Activated CD4-positive, alpha-beta T cell treated with anti-CD3 and anti-CD28 coated beads for 4 hours (primary cell): ENCODE measurements around the gene SQSTM1.
"Not testable (repeated sequence)": the region's sequence is repeated elsewhere in the genome, so short reads cannot be mapped to it uniquely, and the experiment has no call there.

Experiments
- DNase-seq, 2 donors: peaks; one replicate each; pipeline ENCODE4 v3.0.0-alpha.2; 2020

SQSTM1 gene

DNA sequence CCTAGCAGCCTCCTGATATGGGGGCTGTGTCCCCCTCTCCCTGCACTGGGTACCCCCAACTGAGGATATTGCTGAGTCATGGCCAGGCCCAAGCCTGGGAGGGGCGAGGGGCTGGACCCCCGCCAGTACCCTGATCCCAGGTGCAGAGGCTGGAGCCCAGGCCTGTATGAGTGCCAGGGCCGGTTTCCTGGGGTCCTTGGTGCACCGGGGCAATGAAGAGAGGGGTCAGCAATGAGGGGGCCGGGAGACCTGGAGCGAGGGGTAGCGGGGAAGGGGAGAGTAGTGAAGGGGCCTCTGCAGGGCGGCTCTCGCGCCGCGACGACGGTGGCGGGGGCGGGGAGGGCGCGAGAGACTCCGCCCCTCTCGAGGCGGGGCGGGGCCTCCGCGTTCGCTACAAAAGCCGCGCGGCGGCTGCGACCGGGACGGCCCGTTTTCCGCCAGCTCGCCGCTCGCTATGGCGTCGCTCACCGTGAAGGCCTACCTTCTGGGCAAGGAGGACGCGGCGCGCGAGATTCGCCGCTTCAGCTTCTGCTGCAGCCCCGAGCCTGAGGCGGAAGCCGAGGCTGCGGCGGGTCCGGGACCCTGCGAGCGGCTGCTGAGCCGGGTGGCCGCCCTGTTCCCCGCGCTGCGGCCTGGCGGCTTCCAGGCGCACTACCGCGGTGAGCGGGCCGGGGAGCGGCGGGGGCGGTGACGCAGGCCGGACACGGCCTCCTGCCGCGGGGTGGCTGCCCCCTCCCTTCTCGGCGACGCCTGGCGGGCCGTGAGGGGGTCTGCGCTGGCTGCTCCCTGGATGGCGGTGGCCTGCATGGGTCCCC is at the start of gene SQSTM1:
TSS of gene SQSTM1 (plus strand) at position 423 of the 815 bp plus-strand sequence. CDS start at position 455, 32 bp downstream.
- peak; percentile 78 for DNase-seq

DNA sequence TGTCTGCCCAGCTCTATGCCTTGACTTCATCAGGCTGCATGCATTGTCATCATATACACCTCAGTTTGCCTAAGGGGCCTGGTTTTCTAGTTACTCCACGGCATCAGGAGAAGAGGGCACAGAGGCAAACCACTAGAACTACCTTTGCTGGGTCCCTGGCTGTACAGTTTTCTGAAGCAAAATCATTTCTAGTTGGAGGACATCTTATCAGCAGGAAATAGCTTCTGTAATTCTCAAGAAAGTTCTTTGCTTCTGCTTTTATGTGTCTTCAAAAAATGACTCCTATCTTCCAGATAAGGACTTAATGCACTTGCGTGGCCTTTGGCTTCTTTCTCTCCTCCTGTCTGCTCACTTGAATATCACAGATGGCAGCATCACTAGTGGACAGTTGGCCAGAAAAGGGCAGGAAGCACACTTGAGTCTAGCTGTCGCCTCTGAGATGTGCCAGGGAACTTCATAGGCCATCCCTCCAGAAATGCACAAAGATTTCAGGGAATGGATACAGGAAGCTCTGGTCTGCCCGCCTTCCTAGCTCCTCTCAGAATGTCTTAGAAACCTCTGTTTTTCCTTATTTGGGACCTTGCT is 49.3 kb upstream of the SQSTM1 start:
- DNase-seq, result no peak

DNA sequence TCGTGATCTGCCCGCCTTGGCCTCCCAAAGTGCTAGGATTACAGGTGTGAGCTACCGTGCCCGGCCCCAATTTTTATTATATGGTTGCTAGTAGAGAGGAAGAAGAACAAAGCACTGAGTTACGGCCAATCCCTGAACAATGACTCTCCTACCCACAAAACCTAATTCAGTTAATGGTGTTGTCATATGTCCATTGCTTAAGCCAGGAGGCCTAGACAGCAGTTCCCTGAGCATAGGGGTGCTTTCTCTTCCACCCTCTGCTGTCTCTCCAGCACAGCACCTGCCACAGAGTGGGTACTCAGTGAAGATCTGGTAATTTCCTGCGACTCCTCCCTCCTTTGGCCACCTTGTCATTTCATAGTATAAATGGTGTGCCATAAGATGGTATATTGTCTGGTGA is 48.4 kb upstream of the SQSTM1 start:
- DNase-seq, result no peak

DNA sequence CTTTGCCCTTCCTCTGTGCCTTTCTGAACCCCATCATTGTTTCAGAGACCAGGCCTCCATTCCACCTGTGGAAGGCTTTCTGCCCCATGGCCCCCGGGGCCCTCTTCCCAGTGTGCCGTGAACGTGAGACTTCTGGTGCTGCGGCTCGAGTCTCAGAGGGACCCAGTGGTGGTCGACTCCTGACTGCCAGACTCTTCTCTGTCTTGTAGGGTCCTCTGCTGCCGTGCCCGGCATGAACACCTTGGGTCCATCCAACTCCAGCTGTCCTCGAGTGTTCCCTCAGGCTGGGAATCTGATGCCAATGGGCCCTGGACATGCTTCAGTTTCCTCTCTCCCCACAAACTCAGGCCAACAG is 47.0 kb upstream of the SQSTM1 start:
- DNase-seq, result no peak

- DNase-seq, result no peak
These were observed 46.3 kb upstream of the SQSTM1 start for GRCh38 chr5:179774442-179774841.

DNA sequence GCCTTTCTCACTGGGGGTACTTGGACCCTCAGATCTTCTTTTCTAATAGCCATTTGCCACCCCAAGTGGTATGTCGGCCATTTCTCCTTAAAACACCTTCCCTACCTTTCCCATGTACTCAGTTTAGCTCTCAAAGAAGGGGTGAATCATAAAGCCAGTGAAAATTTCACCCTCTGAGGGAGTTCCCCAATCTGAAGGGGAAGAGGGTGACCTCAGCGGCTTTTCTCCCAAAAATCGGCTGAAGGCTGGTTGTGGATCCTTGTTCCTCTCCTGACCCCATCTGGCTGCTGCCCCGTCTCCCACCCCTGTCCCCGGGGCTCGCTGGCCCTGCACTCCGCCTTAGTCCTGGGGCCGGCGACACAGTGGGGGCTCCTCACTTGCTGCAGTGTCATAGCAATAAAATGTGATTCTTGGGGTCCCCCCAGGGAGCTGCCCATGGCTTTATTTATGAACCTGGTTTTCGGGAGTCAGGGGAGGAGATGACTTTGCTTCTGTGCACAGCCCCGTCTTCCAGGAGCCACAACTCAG is 44.2 kb upstream of the SQSTM1 start:
- DNase-seq, result no peak

GRCh38 chr5:179777456-179777855 is 43.2 kb upstream of the SQSTM1 start:
- DNase-seq, result no peak

GRCh38 chr5:179777909-179778308 is 42.8 kb upstream of the SQSTM1 start:
- no peak for DNase-seq

DNA sequence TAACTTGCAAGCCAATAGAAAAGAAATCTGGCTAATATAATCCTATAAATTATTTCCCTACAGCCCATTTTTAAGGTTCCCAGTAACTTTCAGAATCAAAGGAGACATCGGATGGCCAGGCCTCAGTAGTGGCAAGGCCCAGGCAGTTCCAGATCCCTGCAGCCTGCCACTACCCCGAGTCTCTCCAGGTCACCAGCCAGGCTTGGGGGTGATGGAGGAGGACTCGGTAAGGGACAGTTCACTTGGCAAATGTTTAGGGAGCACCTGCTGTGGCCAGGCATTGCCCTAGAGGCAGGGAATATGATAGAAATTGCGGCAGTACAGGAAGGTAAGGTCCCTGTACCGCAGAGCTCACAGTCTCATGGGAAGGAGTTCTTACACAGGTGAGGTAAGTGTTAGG is 42.1 kb upstream of the SQSTM1 start:
- no peak for DNase-seq

DNA sequence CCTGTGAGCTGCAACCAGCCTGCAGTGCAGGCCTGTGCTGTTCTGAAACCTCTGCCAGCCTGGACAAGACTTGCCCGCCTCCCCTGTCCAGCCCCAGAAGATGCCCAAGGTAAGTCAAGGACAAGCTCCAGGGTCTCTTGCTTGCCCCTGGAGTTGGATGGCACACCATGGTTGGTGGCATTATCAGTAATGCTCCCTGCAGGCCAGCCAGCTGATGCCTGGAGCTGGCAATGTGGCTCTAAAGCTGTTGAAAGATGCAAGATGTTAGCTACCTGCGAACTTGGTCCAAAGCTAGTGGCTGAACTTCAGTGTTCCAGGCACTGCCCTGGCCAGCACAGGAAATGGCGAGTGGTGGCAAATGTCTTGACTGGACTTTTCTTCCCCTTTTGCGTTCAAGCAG is 40.9 kb upstream of the SQSTM1 start:
- DNase-seq, result no peak

GRCh38 chr5:179780362-179780761 is 40.3 kb upstream of the SQSTM1 start:
- no peak for DNase-seq

- no peak for DNase-seq
These were observed 38.9 kb upstream of the SQSTM1 start for GRCh38 chr5:179781846-179782245.

DNA sequence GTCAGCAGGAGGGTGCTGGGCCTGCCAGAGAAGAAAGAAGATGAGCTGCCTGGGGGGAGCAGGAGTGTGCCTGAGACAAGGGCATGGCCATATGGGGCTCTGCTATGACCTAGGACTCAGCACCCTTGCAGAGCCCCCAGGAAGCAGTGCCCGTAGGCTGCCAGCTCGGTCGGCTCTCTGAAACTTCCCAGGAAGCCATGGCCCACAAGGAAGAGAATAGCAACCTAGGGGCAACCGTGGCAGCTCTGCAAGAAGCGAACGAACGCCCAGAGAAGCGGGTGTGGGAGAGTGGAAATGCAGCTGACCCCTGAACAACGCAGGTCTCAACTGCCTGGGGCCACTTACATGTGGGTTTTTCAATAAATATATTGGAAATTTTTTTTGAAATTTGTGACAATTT is 37.6 kb upstream of the SQSTM1 start:
- no peak for DNase-seq

- no peak for DNase-seq
These were observed 33.8 kb upstream of the SQSTM1 start for GRCh38 chr5:179786861-179787260.

- DNase-seq, result no peak
These were observed 32.4 kb upstream of the SQSTM1 start for GRCh38 chr5:179788193-179788854.

GRCh38 chr5:179789278-179789677 is 31.4 kb upstream of the SQSTM1 start:
- not testable (repeated sequence) for DNase-seq

DNA sequence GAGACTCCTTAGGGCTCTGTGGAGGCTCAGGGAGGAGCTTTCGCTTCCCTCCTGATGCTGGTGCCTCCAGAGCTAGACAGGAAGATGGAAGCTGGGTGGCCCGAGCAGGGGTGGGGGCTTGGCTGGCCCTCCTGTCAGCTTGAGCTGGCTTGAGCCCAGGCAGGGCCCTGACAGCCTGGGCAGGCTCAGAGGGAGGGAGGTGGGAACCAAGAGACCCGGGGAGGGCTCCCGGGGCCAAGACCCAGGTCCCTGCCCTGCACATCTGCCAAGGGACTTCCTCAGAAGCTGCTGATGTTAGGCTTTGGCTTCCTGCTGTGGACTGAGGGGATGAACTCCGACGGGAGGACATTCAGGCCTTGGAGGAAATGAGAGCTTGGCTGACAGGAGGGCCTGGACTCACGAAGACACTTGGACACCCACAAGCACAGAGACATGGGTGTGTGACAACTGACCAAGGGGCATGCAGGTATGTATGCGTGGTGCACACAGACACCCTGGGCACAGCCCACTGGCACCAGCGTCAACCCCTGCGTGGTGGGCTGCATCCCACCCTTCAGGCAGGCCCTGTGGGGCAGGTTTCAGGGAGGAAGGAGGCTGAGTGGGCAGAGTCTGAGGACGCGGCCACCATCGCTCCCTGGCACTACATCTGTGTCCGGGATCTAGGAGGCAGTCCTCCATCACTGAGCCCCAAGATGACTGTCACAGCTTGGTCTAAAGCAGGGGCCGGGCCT is 28.7 kb upstream of the SQSTM1 start:
- DNase-seq, result no peak

DNA sequence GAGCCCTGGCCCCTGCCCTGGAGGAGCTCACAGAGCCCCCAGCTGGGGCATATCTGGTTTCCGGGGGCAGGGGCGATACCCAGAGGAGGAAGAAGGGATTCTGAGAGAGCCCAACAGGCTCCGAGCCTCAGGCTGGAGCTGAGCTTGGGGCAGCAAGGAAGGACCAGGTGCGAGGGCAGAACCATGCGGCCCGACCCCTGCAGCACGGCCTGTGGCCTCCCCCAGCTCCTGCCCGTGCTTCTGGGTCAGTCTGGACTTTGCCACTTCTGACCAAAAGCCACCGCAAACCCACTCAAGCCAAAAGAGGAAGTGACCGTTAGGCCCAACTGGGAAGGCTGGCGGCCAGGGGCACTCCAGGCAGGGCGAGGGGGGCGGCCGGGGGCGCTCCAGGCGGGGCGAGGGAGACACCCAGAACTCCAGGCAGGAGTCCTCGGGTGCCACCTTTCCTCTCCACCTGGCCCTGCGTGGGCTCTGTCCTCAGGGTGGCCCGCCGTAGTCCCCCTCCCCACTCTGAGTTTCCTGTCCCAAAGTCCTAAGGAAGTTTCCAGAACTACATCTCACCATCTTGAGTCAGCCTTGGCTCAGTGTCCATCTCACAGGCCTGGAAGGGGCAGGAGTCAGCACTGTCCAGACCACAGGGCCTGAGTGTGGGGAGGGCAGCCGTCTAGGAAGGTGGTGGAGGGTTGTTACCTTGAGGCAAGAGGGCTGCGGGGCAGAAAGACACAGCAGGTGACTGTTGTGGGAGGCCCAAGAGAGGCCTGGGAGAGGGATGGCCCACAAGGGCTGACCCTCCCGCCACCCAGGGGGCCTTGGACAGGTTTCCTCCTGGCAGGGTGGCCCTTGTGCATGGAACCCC is 27.9 kb upstream of the SQSTM1 start:
- DNase-seq, result no peak

GRCh38 chr5:179793468-179794139 is 27.1 kb upstream of the SQSTM1 start, which contains the start of gene LTC4S:
Gene LTC4S (plus strand): TSS chr5:179793986. CDS start chr5:179794081, 95 bp downstream.
- peak in 1 of 2 donors; percentile 36 for DNase-seq

DNA sequence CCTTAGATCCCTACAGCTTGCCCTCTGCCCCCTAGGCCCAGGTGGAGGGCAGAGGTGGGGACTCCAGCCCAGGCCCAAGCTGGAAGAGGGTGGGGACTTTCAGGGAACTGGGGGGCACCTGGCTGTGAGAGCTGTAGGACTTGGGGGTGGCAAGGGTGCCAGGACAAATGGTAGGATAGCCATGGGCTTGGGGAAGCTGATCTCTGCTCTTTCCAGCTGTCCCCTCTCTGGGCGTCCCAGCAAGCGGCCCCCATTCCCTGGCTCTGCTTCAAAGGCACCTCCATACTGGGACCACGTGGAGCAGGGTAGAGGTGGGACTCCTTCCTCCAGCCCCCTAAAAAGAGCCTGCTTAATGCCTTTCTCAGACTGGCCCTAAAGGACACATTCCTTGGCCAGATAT is 26.5 kb upstream of the SQSTM1 start:
- DNase-seq, result no peak

DNA sequence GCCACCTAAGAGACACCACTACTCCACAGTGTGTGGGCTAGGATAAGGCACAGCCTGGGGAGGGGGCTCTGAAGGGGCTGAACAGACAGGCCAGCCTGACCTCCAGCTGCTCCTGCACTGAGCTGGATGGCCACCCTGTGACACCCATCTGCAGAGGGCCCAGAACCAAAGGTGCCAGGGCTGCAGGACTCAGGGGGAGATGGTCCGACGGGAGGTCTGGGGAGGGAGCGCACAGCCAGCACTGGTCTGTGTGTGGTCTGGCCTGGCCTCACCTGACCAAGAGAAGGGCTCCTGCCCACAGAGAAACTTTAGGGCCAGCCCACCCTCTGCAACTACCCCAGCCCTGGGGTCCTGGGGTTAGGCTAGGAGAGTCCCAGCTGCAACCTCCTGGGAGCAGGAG is 26.1 kb upstream of the SQSTM1 start:
- no peak for DNase-seq
